Stimulated activated naive CD8-positive, alpha-beta T cell treated with anti-CD3 and anti-CD28 coated beads, Interleukin-15, amount 100 ng/mL, for 72 hours (primary cell): Measurements from ENCODE around the gene KRT85.
"Not testable (repeated sequence)": the region's sequence is repeated elsewhere in the genome, so short reads cannot be mapped to it uniquely, and the experiment has no call there.

Source experiments
- ATAC-seq: fragments of 150-1000 bp; cut with Tn5 transposase; 2 replicates; pipeline ENCODE4 v1.10.0; 2021; ENCODE audit warnings: mild to moderate bottlenecking, moderate library complexity
- DNase-seq, 2 donors: peaks; one replicate each; pipeline ENCODE4 v3.0.0; 2021 to 2022
- H3K27ac Mint-ChIP-seq, 2 donors: one replicate each; pipeline ENCODE4 v1.8.0; 2022; ENCODE audit warnings: mild to moderate bottlenecking in 2 of 2, mixed read lengths in 2 of 2, moderate library complexity in 2 of 2
- H3K27me3 Mint-ChIP-seq: one replicate; pipeline ENCODE4 v1.8.0; 2022; ENCODE audit warnings: mixed read lengths
- H3K4me1 Mint-ChIP-seq: one replicate; pipeline ENCODE4 v1.8.0; 2022; ENCODE audit warnings: mild to moderate bottlenecking, mixed read lengths
- H3K4me3 Mint-ChIP-seq, 2 donors: one replicate each; pipeline ENCODE4 v1.8.0; 2022; ENCODE audit warnings: mild to moderate bottlenecking in 2 of 2, mixed read lengths in 2 of 2, moderate library complexity in 1 of 2
- H3K9me3 Mint-ChIP-seq, 2 donors: one replicate each; pipeline ENCODE4 v1.8.0; 2022; ENCODE audit warnings: mixed read lengths in 2 of 2

Gene KRT85

GRCh38 chr12:52366738-52367485 is at the start of gene KRT85:
KRT85 (minus strand) TSS chr12:52367481; CDS start chr12:52367405, 76 bp downstream.
- no peaks in the 10 kb centered on the region for H3K27me3 Mint-ChIP-seq
- no peaks in the 10 kb centered on the region for H3K9me3 Mint-ChIP-seq
- DNase-seq (no peak), ATAC-seq (no peak)
- H3K27ac Mint-ChIP-seq: no peak within 1 kb of the TSS
- no peaks in the 10 kb centered on the region for H3K4me1 Mint-ChIP-seq
- no peak within 1 kb of the TSS for H3K4me3 Mint-ChIP-seq

- Mint-ChIP-seq H3K4me3 (no peak overlapping the region), H3K27me3 (peaks cover 25% of the 10 kb centered on the region), H3K9me3 (no peaks in the 10 kb centered on the region), H3K4me1 (peaks cover 10% of the 10 kb centered on the region), H3K27ac (no peak overlapping the region)
- DNase-seq (no peak), ATAC-seq (no peak)
Observed at GRCh38 chr12:52416795-52417194, 49.5 kb upstream of the KRT85 start.

- peaks cover 25% of the 10 kb centered on the region for H3K27me3 Mint-ChIP-seq
- no peak overlapping the region for H3K27ac Mint-ChIP-seq
- no peak overlapping the region for H3K4me3 Mint-ChIP-seq
- no peak for DNase-seq
- no peaks in the 10 kb centered on the region for H3K9me3 Mint-ChIP-seq
- peaks cover 10% of the 10 kb centered on the region for H3K4me1 Mint-ChIP-seq
- ATAC-seq: no peak
Observed at GRCh38 chr12:52415870-52416750, 48.8 kb upstream of the KRT85 start.

GRCh38 chr12:52414936-52415335 is 47.7 kb upstream of the KRT85 start:
- peaks cover 20% of the 10 kb centered on the region for H3K27me3 Mint-ChIP-seq
- DNase-seq (no peak), ATAC-seq (no peak)
- H3K9me3 Mint-ChIP-seq: no peaks in the 10 kb centered on the region
- H3K4me1 Mint-ChIP-seq: peaks cover 6% of the 10 kb centered on the region
- no peak overlapping the region for H3K27ac Mint-ChIP-seq
- no peak overlapping the region for H3K4me3 Mint-ChIP-seq

GRCh38 chr12:52413782-52414345 is 46.6 kb upstream of the KRT85 start:
- Mint-ChIP-seq H3K27ac (no peak overlapping the region), H3K27me3 (peaks cover 17% of the 10 kb centered on the region), H3K9me3 (no peaks in the 10 kb centered on the region), H3K4me3 (no peak overlapping the region), H3K4me1 (no peaks in the 10 kb centered on the region)
- no peak for ATAC-seq
- DNase-seq: no peak

GRCh38 chr12:52413202-52413601 is 45.9 kb upstream of the KRT85 start:
- Mint-ChIP-seq H3K4me1 (no peaks in the 10 kb centered on the region), H3K4me3 (no peak overlapping the region), H3K27ac (no peak overlapping the region), H3K9me3 (no peaks in the 10 kb centered on the region), H3K27me3 (peaks cover 17% of the 10 kb centered on the region)
- no peak for DNase-seq
- ATAC-seq: no peak

GRCh38 chr12:52411815-52412214 is 44.5 kb upstream of the KRT85 start:
- ATAC-seq (no peak), DNase-seq (no peak)
- no peaks in the 10 kb centered on the region for H3K9me3 Mint-ChIP-seq
- H3K4me1 Mint-ChIP-seq: no peaks in the 10 kb centered on the region
- peaks cover 23% of the 10 kb centered on the region for H3K27me3 Mint-ChIP-seq
- no peak overlapping the region for H3K4me3 Mint-ChIP-seq
- H3K27ac Mint-ChIP-seq: no peak overlapping the region

- DNase-seq, H3K27ac Mint-ChIP-seq, H3K4me3 Mint-ChIP-seq, H3K9me3 Mint-ChIP-seq, ATAC-seq, H3K4me1 Mint-ChIP-seq: not testable (repeated sequence)
- peaks cover 16% of the 10 kb centered on the region for H3K27me3 Mint-ChIP-seq
Observed at GRCh38 chr12:52410589-52411248, 43.4 kb upstream of the KRT85 start.

GRCh38 chr12:52407918-52408317 is 40.6 kb upstream of the KRT85 start:
- no peaks in the 10 kb centered on the region for H3K9me3 Mint-ChIP-seq
- H3K27me3 Mint-ChIP-seq: peaks cover 13% of the 10 kb centered on the region
- peak overlapping the region in 1 of 2 donors; percentile 43 for H3K27ac Mint-ChIP-seq
- no peak for ATAC-seq
- H3K4me3 Mint-ChIP-seq: no peak overlapping the region
- no peaks in the 10 kb centered on the region for H3K4me1 Mint-ChIP-seq
- DNase-seq: no peak

GRCh38 chr12:52405922-52406385 is 38.7 kb upstream of the KRT85 start, which contains the start of gene KRT82:
KRT82 (minus strand) TSS chr12:52406335; CDS start chr12:52406277, 58 bp downstream.
- Mint-ChIP-seq H3K27me3 (peaks cover 6% of the 10 kb centered on the region), H3K4me3 (no peak within 1 kb of the TSS), H3K9me3 (no peaks in the 10 kb centered on the region), H3K4me1 (no peaks in the 10 kb centered on the region), H3K27ac (peak within 1 kb of the TSS in 1 of 2 donors; percentile 4)
- ATAC-seq: no peak
- DNase-seq: no peak

GRCh38 chr12:52404951-52405350 is 37.7 kb upstream of the KRT85 start:
- Mint-ChIP-seq H3K4me1 (no peaks in the 10 kb centered on the region), H3K27me3 (peaks cover 6% of the 10 kb centered on the region), H3K4me3 (no peak overlapping the region), H3K9me3 (no peaks in the 10 kb centered on the region), H3K27ac (no peak overlapping the region)
- ATAC-seq (no peak), DNase-seq (no peak)

- no peak overlapping the region for H3K4me3 Mint-ChIP-seq
- H3K9me3 Mint-ChIP-seq: no peaks in the 10 kb centered on the region
- no peak overlapping the region for H3K27ac Mint-ChIP-seq
- no peak for ATAC-seq
- DNase-seq: no peak
- peaks cover 6% of the 10 kb centered on the region for H3K27me3 Mint-ChIP-seq
- H3K4me1 Mint-ChIP-seq: peaks cover 6% of the 10 kb centered on the region
Observed at GRCh38 chr12:52403561-52403960, 36.3 kb upstream of the KRT85 start.

GRCh38 chr12:52402873-52403540 is 35.7 kb upstream of the KRT85 start:
- no peak overlapping the region for H3K4me3 Mint-ChIP-seq
- no peak for DNase-seq
- peaks cover 8% of the 10 kb centered on the region for H3K4me1 Mint-ChIP-seq
- ATAC-seq: no peak
- peaks cover 5% of the 10 kb centered on the region for H3K27me3 Mint-ChIP-seq
- H3K9me3 Mint-ChIP-seq: no peaks in the 10 kb centered on the region
- no peak overlapping the region for H3K27ac Mint-ChIP-seq

- no peaks in the 10 kb centered on the region for H3K27me3 Mint-ChIP-seq
Observed at GRCh38 chr12:52402377-52402776, 35.1 kb upstream of the KRT85 start.

GRCh38 chr12:52401926-52402325 is 34.6 kb upstream of the KRT85 start:
- ATAC-seq (no peak), DNase-seq (no peak)
- H3K4me3 Mint-ChIP-seq: no peak overlapping the region
- peak overlapping the region; percentile 20 to 55 for H3K27ac Mint-ChIP-seq
- H3K9me3 Mint-ChIP-seq: no peaks in the 10 kb centered on the region
- H3K27me3 Mint-ChIP-seq: no peaks in the 10 kb centered on the region
- H3K4me1 Mint-ChIP-seq: peaks cover 8% of the 10 kb centered on the region

More at GRCh38 chr12:52402377-52402776, 35.1 kb upstream of the KRT85 start:
- Mint-ChIP-seq H3K4me1 (peaks cover 8% of the 10 kb centered on the region), H3K4me3 (no peak overlapping the region), H3K27ac (peak overlapping the region in 1 of 2 donors; percentile 55), H3K9me3 (no peaks in the 10 kb centered on the region)
- DNase-seq: no peak
- no peak for ATAC-seq
